HL-60/S4 treated with phorbol 12-myristate 13-acetate at 8.2 ng/mL for 4 days and 3 days (cell line): Measurements from ENCODE around the gene RCCD1.

Experiments used
- in situ Hi-C: fragments of 300-500 bp; cut with MboI; formaldehyde crosslinking; loops from 2 replicates; pipeline ENCODE4 v1.15.0; 2022; ENCODE audit warnings: low sequenced_read_pairs

RCCD1 gene

GRCh38 chr15:90960298-90961091, 5.8 kb downstream of the RCCD1 start:
- in situ Hi-C loops: no loop called here

GRCh38 chr15:90962021-90962420, 7.3 kb downstream of the RCCD1 start:
- in situ Hi-C loops: no loop called here

GRCh38 chr15:90966262-90966661, 11.6 kb downstream of the RCCD1 start:
- in situ Hi-C loops: no loop called here

GRCh38 chr15:90967206-90967605, 12.5 kb downstream of the RCCD1 start:
- in situ Hi-C loops: no loop called here

- in situ Hi-C loops: no loop called here
Observed at GRCh38 chr15:90968434-90968833, 13.8 kb downstream of the RCCD1 start.

- in situ Hi-C loops: no loop called here
Observed at GRCh38 chr15:90970274-90970673, 15.6 kb downstream of the RCCD1 start.

GRCh38 chr15:90972133-90972532, 17.4 kb downstream of the RCCD1 start:
- in situ Hi-C loops: no loop called here

GRCh38 chr15:90974216-90974615, 19.5 kb downstream of the RCCD1 start:
- in situ Hi-C loops: no loop called here

- in situ Hi-C loops: no loop called here
Observed at GRCh38 chr15:90979582-90979981, 24.9 kb downstream of the RCCD1 start.

GRCh38 chr15:90981681-90982080, 27.0 kb downstream of the RCCD1 start:
- in situ Hi-C loops: no loop called here

- in situ Hi-C loops: no loop called here
Observed at GRCh38 chr15:90982135-90982534, 27.5 kb downstream of the RCCD1 start.

GRCh38 chr15:90986790-90987507, 32.3 kb downstream of the RCCD1 start:
- in situ Hi-C loops: no loop called here

GRCh38 chr15:90987561-90988141, 33.0 kb downstream of the RCCD1 start:
- in situ Hi-C loops: no loop called here

GRCh38 chr15:90988296-90988695, 33.6 kb downstream of the RCCD1 start:
- in situ Hi-C loops: no loop called here

GRCh38 chr15:90989040-90989768, 34.5 kb downstream of the RCCD1 start:
- in situ Hi-C loops: no loop called here

GRCh38 chr15:90990446-90990845, 35.8 kb downstream of the RCCD1 start:
- in situ Hi-C loops: no loop called here

GRCh38 chr15:90991587-90992285, 37.1 kb downstream of the RCCD1 start:
- in situ Hi-C loops: no loop called here

- in situ Hi-C loops: no loop called here
Observed at GRCh38 chr15:90994059-90994416, 39.4 kb downstream of the RCCD1 start.

- in situ Hi-C loops: no loop called here
Observed at GRCh38 chr15:90994417-90995311, 40.0 kb downstream of the RCCD1 start, which contains the start of gene PRC1. Gene PRC1, minus strand, starts transcription at chr15:90994535. Its CDS starts 118 bp downstream, at chr15:90994417.

GRCh38 chr15:90998737-90999136, 44.1 kb downstream of the RCCD1 start:
- in situ Hi-C loops: no loop called here
